HFF-Myc (cell line): Measurements from ENCODE around the gene FIZ1.

Source experiments
- DNase-seq: peaks from one replicate; pipeline ENCODE4 v3.0.0-alpha.2; 2011; ENCODE audit warnings: low read depth; ENCODE audit errors: extremely low read depth
- H3K4me3 ChIP-seq: replicated peaks from 2 replicates; pipeline ENCODE4 v1.5.1; 2011; ENCODE audit warnings: low read depth, mild to moderate bottlenecking, control low read depth, low read length
- CTCF ChIP-seq: IDR thresholded peaks from 2 replicates; pipeline ENCODE4 v1.5.1; 2012; ENCODE audit warnings: mild to moderate bottlenecking, low read depth, low read length, control low read depth; ENCODE audit errors: missing control alignments

The FIZ1 gene

GRCh38 chr19:55644191-55644833 is 45.0 kb upstream of the FIZ1 start:
- TF ChIP-seq CTCF, result no peak
- H3K4me3 ChIP-seq, result peak overlapping the region; percentile 87
- DNase-seq, result no peak

- H3K4me3 ChIP-seq, result peak overlapping the region; percentile 87
- TF ChIP-seq CTCF, result no peak
- no peak for DNase-seq
Observed at GRCh38 chr19:55643887-55644176, 44.5 kb upstream of the FIZ1 start.

- peak; percentile 42 for DNase-seq
Observed at GRCh38 chr19:55643003-55643886, 43.9 kb upstream of the FIZ1 start, which contains the start of gene ZNF581. ZNF581 (plus strand) TSS chr19:55643649; CDS start chr19:55644572, 923 bp downstream.

GRCh38 chr19:55642153-55643002 is 43.1 kb upstream of the FIZ1 start:
- no peak for TF ChIP-seq CTCF
- no peak for DNase-seq
- peak overlapping the region; percentile 87 for H3K4me3 ChIP-seq

More at GRCh38 chr19:55643003-55643886, 43.9 kb upstream of the FIZ1 start, which contains the start of gene ZNF581:
- H3K4me3 ChIP-seq, result peak within 1 kb of the TSS; percentile 87
- no peak for TF ChIP-seq CTCF

- no peak for DNase-seq
- no peak for TF ChIP-seq CTCF
- H3K4me3 ChIP-seq, result peak overlapping the region; percentile 87
Observed at GRCh38 chr19:55641426-55642152, 42.3 kb upstream of the FIZ1 start.
